H9 (cell line): ENCODE measurements around the gene DLG2. TPM values are rescaled to one million over a fixed set of nuclear protein-coding genes. Genes with fewer than 3 reads are reported as not detected.

Source experiments
- DNase-seq: peaks from one replicate; pipeline ENCODE4 v3.0.0-alpha.2; 2017
- H2AFZ ChIP-seq: one replicate; pipeline ENCODE4 v1.6.1; 2013; ENCODE audit warnings: mild to moderate bottlenecking, low read length, control low read depth, moderate library complexity
- H2AK5ac ChIP-seq: 2 replicates; pipeline ENCODE4 v1.6.1; 2013; ENCODE audit warnings: low read length, control low read depth, mixed read lengths; ENCODE audit not compliant: insufficient read length
- H2BK120ac ChIP-seq: one replicate; pipeline ENCODE4 v1.6.1; 2013; ENCODE audit warnings: low read depth, mild to moderate bottlenecking, low read length, control low read depth, inconsistent platforms; ENCODE audit not compliant: poor library complexity, severe bottlenecking
- H2BK12ac ChIP-seq: 2 replicates; pipeline ENCODE4 v1.6.1; 2013; ENCODE audit warnings: low read length, control low read depth, mixed read lengths, low read depth; ENCODE audit not compliant: insufficient read length
- H2BK15ac ChIP-seq: 2 replicates; pipeline ENCODE4 v1.6.1; 2013; ENCODE audit warnings: low read depth, low read length, control low read depth
- H2BK20ac ChIP-seq: one replicate; pipeline ENCODE4 v1.6.1; 2013; ENCODE audit warnings: low read depth, mild to moderate bottlenecking, low read length, control low read depth, inconsistent platforms; ENCODE audit not compliant: poor library complexity, severe bottlenecking
- H2BK5ac ChIP-seq: 2 replicates; pipeline ENCODE4 v1.6.1; 2013; ENCODE audit warnings: low read length, control low read depth, mixed read lengths; ENCODE audit not compliant: insufficient read length
- H3K14ac ChIP-seq: 2 replicates; pipeline ENCODE4 v1.6.1; 2013; ENCODE audit warnings: low read length, control low read depth; ENCODE audit not compliant: insufficient read depth
- H3K18ac ChIP-seq: 2 replicates; pipeline ENCODE4 v1.6.1; 2013; ENCODE audit warnings: low read depth, mild to moderate bottlenecking, mixed read lengths, low read length, control low read depth; ENCODE audit not compliant: insufficient read length
- H3K23ac ChIP-seq: 2 replicates; pipeline ENCODE4 v1.6.1; 2013; ENCODE audit warnings: low read length, control low read depth, mixed read lengths, low read depth; ENCODE audit not compliant: insufficient read length
- H3K23me2 ChIP-seq: 2 replicates; pipeline ENCODE4 v1.6.1; 2013; ENCODE audit warnings: low read depth, mild to moderate bottlenecking, mixed read lengths, low read length, control low read depth; ENCODE audit not compliant: insufficient read length, poor library complexity, severe bottlenecking
- H3K27ac ChIP-seq: 2 replicates; pipeline ENCODE4 v1.5.1; 2013; ENCODE audit warnings: low read length, control low read depth, mixed read lengths, low read depth; ENCODE audit not compliant: insufficient read length
- H3K27me3 ChIP-seq: 2 replicates; pipeline ENCODE4 v1.6.1; 2013; ENCODE audit warnings: low read length, control low read depth, inconsistent platforms; ENCODE audit not compliant: insufficient read depth
- H3K4ac ChIP-seq: 2 replicates; pipeline ENCODE4 v1.6.1; 2013; ENCODE audit warnings: low read depth, mild to moderate bottlenecking, control low read depth, inconsistent platforms, low read length, moderate library complexity
- H3K4me1 ChIP-seq: 2 replicates; pipeline ENCODE4 v1.6.1; 2013; ENCODE audit warnings: low read length, control low read depth, inconsistent platforms; ENCODE audit not compliant: insufficient read depth
- H3K4me2 ChIP-seq: 2 replicates; pipeline ENCODE4 v1.6.1; 2013; ENCODE audit warnings: low read length, control low read depth, mixed read lengths; ENCODE audit not compliant: insufficient read length, insufficient read depth
- H3K56ac ChIP-seq: 2 replicates; pipeline ENCODE4 v1.6.1; 2013; ENCODE audit warnings: low read depth, mild to moderate bottlenecking, mixed read lengths, low read length, control low read depth; ENCODE audit not compliant: insufficient read length
- H3K79me1 ChIP-seq: 2 replicates; pipeline ENCODE4 v1.6.1; 2013; ENCODE audit warnings: low read depth, mild to moderate bottlenecking, moderate library complexity, low read length, control low read depth, inconsistent platforms; ENCODE audit not compliant: insufficient read depth, poor library complexity, severe bottlenecking
- H3K79me2 ChIP-seq: 2 replicates; pipeline ENCODE4 v1.6.1; 2013; ENCODE audit warnings: low read length, control low read depth, inconsistent platforms; ENCODE audit not compliant: insufficient read depth
- H3K9ac ChIP-seq: 2 replicates; pipeline ENCODE4 v1.6.1; 2013; ENCODE audit warnings: low read length, control low read depth, mixed read lengths; ENCODE audit not compliant: insufficient read length; ENCODE audit errors: extremely low read depth
- H3K9me3 ChIP-seq: one replicate; pipeline ENCODE4 v1.6.1; 2013; ENCODE audit warnings: low read depth, low read length, inconsistent platforms; ENCODE audit not compliant: control insufficient read depth
- H3T11ph ChIP-seq: one replicate; pipeline ENCODE4 v1.6.1; 2013; ENCODE audit warnings: mild to moderate bottlenecking, low read length, control low read depth, inconsistent platforms
- H4K20me1 ChIP-seq: one replicate; pipeline ENCODE4 v1.6.1; 2013; ENCODE audit not compliant: control insufficient read depth, insufficient read length, insufficient read depth
- H4K5ac ChIP-seq: 2 replicates; pipeline ENCODE4 v1.6.1; 2013; ENCODE audit warnings: low read depth, mild to moderate bottlenecking, mixed read lengths, low read length, control low read depth; ENCODE audit not compliant: insufficient read length
- H4K8ac ChIP-seq: replicated peaks from 2 replicates; pipeline ENCODE4 v1.6.1; 2013; ENCODE audit warnings: low read length, control low read depth, mixed read lengths, low read depth; ENCODE audit not compliant: insufficient read length
- H4K91ac ChIP-seq: 2 replicates; pipeline ENCODE4 v1.6.1; 2013; ENCODE audit warnings: low read depth, mild to moderate bottlenecking, moderate library complexity, mixed read lengths, low read length, control low read depth; ENCODE audit not compliant: insufficient read length
- H3K27ac Mint-ChIP-seq, 3 experiments: 2 replicates in 2 of 3; 3 replicates in 1 of 3; pipeline ENCODE4 v1.8.0; 2020 to 2021; ENCODE audit warnings: mixed read lengths in 3 of 3, mild to moderate bottlenecking in 1 of 3, moderate library complexity in 1 of 3
- H3K27me3 Mint-ChIP-seq: 2 replicates; pipeline ENCODE4 v1.8.0; 2021; ENCODE audit warnings: low read depth, mild to moderate bottlenecking, moderate library complexity, mixed read lengths
- H3K36me3 Mint-ChIP-seq, 3 experiments: 2 replicates in 2 of 3; 3 replicates in 1 of 3; pipeline ENCODE4 v1.8.0; 2020 to 2021; ENCODE audit warnings: low read depth in 3 of 3, mixed read lengths in 3 of 3; ENCODE audit not compliant: insufficient read depth in 1 of 3
- H3K4me1 Mint-ChIP-seq, 2 experiments: 2 replicates each; pipeline ENCODE4 v1.8.0; 2020; ENCODE audit warnings: mixed read lengths in 2 of 2
- H3K4me3 Mint-ChIP-seq, 2 experiments: 2 replicates in 1 of 2; 3 replicates in 1 of 2; pipeline ENCODE4 v1.8.0; 2020 to 2021; ENCODE audit warnings: mild to moderate bottlenecking in 2 of 2, mixed read lengths in 2 of 2, moderate library complexity in 1 of 2
- H3K9me3 Mint-ChIP-seq, 2 experiments: 2 replicates in 1 of 2; 3 replicates in 1 of 2; pipeline ENCODE4 v1.8.0; 2020; ENCODE audit warnings: mild to moderate bottlenecking in 2 of 2, mixed read lengths in 2 of 2, moderate library complexity in 1 of 2
- WGBS: extraction: QIAGEN DNeasy Blood & Tissue Kit; methylation state at CpG from one replicate; pipeline ENCODE4 v1.1.7; 2013; ENCODE audit warnings: missing lambda C conversion rate, low lambda C conversion rate, mixed read lengths; ENCODE audit not compliant: insufficient read length; ENCODE audit errors: extremely low coverage; 5-methylcytosine and 5-hydroxymethylcytosine counted together
- total RNA-seq: library from RNA; stranded (reverse); gene quantifications from 2 replicates; pipeline ENCODE4 v1.2.1, GENCODE V29; 2021
- TF ChIP-seq, protein P1 (sequence below): fragments of 200-600 bp; sonication (generic); conservative IDR thresholded peaks from 3 replicates; pipeline ENCODE4 v1.8.0; 2021; ENCODE audit warnings: antibody characterized with exemption, mild to moderate bottlenecking

Gene DLG2
- total RNA-seq, 1 experiment from 2014 or later, result 8.0 TPM

DNA sequence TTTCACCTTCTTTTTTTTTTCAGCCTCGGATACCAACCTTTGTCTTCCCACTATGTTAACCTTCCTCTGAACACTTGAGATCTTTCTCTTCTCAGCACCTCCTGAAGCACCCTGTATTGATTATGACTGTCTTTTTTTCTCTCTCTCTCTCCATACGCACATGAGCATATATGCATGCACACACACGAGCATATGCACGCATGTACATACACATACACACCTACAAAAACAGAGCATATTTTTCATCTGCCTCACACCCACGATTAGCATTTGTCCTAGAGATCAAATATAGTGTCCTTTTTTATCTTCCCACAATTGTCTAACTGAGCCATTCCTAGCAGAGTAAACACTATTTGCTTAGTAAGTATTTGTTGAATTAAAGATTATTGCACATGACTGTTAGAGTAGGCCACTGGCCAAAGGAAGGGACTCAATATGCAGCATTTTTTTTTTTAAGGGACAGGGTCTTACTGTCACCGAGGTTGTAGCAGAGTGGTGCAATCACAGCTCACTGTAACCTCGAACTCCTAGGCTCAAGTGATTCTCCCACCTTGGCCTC is 1718.8 kb downstream of the DLG2 start:
- Histone ChIP-seq H3K4me2 (no peak overlapping the region), H2BK15ac (no peak overlapping the region), H3K14ac (no peak overlapping the region), H3K9me3 (no peaks in the 10 kb centered on the region), H2BK12ac (no peak overlapping the region), H4K20me1 (no peaks in the 10 kb centered on the region), H2AK5ac (no peak overlapping the region), H3K23ac (no peak overlapping the region), H2BK120ac (no peak overlapping the region), H3K56ac (no peak overlapping the region), H3K27me3 (no peaks in the 10 kb centered on the region), H3K9ac (no peak overlapping the region), H3K4ac (no peak overlapping the region), H3K79me1 (no peaks in the 10 kb centered on the region), H3K27ac (no peak overlapping the region), H2BK5ac (no peak overlapping the region), H3K4me1 (no peaks in the 10 kb centered on the region), H3T11ph (no peak overlapping the region), H3K79me2 (no peaks in the 10 kb centered on the region), H4K5ac (no peak overlapping the region), H2AFZ (no peak overlapping the region), H4K91ac (no peak overlapping the region), H3K23me2 (no peaks in the 10 kb centered on the region), H2BK20ac (no peak overlapping the region), H3K18ac (no peak overlapping the region), H4K8ac (no peak overlapping the region)
- no peak overlapping the region for H3K27ac Mint-ChIP-seq
- no peak for DNase-seq
- TF ChIP-seq, protein P1, sequence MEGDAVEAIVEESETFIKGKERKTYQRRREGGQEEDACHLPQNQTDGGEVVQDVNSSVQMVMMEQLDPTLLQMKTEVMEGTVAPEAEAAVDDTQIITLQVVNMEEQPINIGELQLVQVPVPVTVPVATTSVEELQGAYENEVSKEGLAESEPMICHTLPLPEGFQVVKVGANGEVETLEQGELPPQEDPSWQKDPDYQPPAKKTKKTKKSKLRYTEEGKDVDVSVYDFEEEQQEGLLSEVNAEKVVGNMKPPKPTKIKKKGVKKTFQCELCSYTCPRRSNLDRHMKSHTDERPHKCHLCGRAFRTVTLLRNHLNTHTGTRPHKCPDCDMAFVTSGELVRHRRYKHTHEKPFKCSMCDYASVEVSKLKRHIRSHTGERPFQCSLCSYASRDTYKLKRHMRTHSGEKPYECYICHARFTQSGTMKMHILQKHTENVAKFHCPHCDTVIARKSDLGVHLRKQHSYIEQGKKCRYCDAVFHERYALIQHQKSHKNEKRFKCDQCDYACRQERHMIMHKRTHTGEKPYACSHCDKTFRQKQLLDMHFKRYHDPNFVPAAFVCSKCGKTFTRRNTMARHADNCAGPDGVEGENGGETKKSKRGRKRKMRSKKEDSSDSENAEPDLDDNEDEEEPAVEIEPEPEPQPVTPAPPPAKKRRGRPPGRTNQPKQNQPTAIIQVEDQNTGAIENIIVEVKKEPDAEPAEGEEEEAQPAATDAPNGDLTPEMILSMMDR, result no peak
- H3K4me1 Mint-ChIP-seq, result no peaks in the 10 kb centered on the region
- H3K36me3 Mint-ChIP-seq, result no peaks in the 10 kb centered on the region
- H3K27me3 Mint-ChIP-seq, result no peaks in the 10 kb centered on the region
- no peak overlapping the region for H3K4me3 Mint-ChIP-seq
- WGBS, result no CpG with 5 or more reads among the region's 7 CpGs
- no peaks in the 10 kb centered on the region for H3K9me3 Mint-ChIP-seq
